GDM1 (cell line): ENCODE results near the gene TEX264.
"Not testable (repeated sequence)": the region's sequence is repeated elsewhere in the genome, so short reads cannot be mapped to it uniquely, and the experiment has no call there.

ENCODE experiments used
- DNase-seq: peaks from one replicate; lab custom pipeline; 2025; lab: John Stamatoyannopoulos, UW

Gene TEX264

DNA sequence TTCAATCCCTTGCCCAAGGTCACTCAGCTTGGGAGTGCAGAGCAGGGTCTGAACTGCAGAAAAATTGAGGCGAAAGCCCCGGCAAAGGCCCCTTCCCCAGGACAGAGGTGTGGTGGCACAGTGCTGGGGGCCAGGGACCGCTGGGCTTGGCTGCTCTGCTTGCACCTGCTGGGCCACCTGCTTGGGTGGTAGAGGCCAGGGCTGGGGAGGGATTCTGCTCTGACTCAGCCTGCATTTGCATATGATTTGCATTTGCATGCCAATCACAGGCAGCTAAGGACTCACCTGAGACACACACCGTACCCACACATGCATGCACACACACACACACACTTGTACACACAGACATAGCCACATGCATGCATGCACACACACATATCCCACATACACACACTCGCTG is 45.8 kb downstream of the TEX264 start:
- no peak for DNase-seq

DNA sequence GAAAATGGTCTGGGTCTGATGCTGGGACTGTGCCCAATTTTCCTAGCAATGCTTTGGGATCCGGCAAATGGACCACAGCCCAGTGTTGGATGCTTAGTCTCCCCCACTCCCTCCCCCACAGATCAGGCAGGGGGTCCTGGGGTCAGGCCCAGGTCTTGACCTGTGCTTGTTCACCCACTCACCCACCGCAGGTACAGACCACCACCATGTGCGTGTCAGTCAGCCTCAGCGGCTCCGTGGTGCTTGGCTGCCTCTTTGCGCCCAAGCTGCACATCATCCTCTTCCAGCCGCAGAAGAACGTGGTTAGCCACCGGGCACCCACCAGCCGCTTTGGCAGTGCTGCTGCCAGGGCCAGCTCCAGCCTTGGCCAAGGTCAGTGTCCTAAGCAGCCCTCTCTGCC is 46.4 kb downstream of the TEX264 start:
- no peak for DNase-seq

DNA sequence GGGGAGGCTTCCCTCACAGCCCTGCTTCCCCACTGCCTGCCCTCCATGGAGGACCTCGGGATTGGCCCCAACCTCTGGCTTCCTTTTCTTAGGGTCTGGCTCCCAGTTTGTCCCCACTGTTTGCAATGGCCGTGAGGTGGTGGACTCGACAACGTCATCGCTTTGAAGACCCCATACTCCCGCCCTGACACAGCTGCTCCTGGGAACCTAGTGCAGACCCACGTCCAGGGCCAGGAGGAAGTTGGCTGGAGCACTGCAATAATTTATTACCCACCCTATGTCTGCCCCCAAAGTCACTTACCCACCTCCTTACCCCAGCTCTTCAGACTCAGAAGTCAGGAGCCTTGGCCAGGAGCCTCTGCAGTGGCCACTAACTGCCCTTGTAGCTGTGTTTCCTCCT is 46.9 kb downstream of the TEX264 start:
- no peak for DNase-seq

DNA sequence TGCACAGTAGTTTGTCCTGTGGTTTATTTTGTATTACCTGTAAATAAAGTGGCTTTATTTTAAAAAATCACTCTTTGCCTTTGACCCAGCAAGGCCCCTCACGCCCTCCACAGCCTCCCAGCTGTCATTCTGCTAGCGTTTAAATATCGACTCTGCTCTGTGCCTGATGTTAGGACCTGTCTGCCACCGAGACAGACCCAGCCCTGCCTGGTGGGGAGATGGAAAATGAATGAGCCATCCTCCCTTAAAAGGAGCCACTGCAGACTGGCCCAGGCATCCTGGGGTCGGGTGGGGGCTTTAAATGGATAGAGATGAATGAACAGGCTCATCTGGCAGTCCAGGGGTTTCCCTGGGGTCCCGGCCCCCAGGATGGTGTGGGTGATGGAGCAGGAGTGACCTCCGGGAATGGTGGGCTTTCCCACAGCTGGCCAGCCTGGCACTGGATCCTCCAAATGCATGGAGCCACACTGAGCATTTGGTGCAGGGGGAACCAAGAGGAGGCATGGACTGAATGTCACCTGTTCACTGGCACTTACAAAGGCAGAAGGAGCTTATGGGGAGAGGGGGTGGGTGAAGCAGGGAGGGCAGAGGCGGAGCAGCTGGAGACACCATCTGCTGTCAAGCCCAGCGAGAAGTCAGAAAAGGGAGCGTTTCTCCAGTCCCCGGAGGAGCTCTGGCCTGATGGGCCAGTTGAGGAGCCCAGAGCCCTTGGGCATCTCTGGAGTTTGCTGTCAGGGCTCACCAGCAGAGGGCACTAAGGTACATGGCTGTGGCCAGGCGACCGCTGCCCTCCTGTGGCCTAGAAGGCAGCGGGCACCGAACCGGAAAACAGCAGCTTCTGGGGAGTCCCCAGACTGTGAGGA is 47.7 kb downstream of the TEX264 start:
- DNase-seq = peak; percentile 61

DNA sequence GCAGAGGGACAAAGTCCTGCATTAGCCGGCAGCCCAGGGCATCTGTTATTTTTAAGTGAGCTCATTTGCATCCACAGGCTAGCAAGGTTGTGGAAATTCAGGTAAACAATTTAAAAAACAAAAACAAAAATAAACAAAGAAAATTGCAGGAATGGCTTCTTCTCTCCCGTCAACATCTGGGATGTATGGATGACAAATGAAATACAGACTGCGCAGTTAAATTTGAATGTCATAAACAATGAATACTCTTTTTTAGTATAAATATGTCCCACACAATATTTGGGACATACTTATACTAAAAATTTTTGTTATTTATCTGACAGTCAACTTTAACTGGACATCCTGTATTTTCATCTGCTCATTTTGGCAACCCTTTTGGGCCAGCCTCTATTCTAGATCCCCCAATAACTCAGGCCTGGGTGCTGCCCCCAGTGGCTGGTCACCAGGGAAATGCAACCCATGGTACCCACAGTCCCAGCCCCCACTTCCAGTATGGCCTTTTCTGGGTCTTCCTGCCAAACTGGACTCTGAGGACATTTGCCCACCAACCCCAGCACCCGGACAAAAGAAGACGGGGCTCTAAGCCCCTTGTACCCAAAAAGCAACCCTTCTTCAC is 48.5 kb downstream of the TEX264 start:
- DNase-seq = no peak

DNA sequence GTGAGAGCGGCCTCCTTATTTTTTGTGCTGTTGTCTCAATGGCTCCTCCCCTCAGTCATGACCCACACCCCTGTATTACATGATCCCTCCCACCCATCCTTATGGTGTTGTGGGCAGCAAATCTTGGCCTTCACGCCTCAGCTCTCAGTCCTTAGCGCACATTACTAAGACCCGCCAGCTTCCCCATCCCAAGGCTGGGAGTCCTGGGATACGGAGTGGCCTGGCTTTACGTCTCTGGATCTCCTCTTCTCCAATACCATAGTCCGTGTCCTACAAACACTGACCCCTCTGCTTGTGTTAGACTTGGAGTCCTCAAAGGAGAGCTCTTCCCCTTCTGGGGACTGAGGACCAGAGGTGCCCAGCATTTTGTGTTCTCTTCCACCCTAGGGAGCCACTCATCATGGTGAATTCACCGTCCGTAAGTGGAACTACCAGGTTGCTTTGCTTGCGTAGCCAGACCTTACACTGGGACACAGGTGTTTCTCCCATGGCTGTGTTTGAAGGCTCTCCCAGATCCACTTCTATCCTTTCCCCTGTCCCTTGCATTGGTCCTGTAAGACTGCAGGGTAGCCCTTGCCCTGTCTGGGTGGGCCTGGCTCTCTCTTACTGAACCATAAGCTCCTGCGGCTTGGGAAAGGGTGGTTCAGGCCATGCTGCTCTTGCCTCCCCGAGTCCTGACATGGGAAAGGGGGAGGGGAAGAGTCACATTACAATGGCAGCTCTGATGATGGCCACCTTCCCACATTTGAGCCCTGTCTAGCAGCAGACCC is 49.4 kb downstream of the TEX264 start:
- no peak for DNase-seq

DNA sequence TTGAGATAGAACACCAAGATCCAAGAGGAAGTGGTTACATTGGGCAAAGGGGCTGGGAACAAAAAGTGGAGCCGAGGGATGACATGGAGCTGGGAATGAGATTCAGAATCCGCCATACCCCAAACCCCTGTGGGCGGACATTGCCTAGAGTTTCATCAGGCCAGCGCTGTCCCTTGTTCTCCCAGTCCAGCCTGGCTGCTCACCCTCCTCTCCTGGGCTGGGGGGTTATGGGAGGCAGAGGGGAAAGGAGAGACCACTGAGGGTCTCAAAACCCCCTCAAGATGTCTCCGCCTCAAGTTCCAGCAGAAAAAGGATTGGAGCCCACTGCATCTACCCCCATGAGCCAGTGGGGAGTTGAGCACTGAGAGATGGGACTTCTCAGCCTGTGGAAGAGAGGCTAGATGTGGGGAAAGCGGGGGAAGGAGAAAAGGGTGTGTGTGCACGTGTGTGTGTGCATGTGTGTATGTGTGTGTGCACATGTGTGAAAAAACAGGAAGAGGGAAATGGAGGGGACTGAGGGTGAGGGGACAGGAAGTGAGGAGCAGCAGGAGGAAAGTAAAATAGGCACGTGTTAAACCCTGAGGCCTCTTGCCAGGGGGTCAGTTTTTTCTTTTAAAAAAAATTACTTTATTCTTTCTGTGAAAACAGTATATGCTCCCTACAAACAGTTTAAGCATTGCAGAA is 50.2 kb downstream of the TEX264 start:
- DNase-seq = peak; percentile 26

DNA sequence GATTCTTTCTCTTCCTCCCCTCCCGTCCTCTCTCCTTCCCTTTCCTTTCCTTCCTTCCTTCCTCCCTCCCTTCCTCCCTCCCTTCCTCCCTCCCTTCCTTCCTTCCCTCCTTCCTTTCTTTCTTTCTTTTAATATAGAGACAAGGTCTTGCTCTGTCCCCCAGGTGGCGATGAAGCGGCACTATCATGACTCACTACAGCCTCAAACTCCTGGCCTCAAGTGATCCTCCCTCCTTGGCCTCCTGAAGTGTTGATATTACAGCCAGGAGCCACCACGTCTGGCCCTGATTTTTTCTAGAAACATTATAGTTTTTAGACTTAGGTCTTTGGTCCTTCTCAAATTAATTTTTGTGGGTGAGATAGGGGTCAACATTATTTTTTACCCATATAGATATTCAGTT is 51.3 kb downstream of the TEX264 start:
- no peak for DNase-seq

DNA sequence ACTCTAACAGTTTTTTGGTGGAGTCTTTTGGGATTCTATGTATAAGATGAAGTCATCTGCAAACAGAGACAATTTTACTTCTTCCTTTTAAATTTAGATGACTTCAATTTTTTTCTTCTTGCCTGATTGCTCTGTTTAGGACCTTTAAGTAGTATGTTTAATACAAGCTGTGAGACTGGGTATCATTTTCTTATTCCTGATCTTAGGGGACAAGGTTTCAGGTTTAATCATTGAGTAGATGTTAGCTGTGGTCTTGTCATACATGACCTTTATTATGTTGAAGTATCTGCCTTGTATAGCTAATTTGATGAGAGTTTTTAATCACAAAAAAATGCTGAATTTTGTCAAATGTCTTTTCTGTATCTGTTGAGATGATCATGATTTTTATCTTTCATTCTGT is 56.4 kb downstream of the TEX264 start:
- no peak for DNase-seq

DNA sequence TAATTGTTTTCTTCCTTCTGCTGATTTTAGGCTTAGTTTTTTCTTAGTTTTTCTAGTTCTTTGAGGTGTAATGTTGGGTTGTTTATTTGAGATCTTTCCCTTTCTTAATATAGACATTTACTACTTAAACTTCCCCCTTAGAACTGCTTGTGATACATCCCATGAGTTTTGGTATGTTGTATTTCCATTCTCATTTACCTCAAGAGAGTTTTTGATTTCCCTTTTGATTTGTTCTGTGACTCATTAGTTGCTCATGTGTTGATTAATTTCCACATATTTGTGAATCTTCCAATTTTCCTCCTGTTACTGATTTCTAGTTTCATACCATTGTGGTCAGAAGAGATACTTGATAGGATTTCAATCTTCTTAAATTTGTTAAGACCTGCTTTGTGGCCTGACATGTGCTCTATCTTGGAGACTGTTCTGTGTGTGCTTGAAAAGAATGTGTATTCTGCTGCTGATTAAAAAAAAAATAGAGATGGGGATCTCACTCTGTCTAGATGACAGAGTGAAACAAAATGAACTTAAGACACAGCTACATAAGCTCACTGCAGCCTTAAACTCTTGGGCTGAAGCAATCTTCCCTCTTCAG is 58.1 kb downstream of the TEX264 start:
- DNase-seq = no peak

DNA sequence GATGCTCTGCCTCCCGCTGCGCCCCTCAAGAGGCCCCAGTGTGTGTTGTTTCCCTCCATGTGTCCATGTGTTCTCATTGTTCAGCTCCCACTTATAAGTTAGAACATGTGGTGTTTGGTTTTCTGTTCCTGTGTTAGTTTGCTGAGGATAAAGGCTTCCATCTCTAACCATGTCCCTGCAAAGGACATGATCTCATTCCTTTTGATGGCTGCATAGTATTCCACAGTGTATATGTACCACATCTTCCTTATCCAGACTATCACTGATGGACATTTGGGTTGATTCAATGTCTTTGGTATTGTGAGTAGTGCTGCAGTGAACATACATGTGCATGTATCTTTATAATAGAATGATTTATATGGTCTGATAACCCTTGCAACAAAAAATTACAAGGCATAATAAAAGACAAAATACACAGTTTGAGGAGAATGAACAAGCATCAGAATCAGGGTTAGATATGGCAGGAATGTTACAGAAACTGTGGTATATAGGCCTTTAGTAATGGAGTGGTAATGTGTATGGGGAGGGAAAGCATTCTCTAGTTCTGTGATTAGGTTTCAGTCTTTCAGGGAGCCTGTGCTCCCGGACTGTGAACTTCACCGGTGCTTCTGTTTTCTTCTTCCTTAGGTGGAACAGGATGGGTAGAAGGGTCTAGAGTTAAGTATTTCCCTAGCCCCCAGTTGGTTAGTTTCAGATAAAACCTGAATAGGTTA is 63.0 kb downstream of the TEX264 start:
- DNase-seq = no peak

DNA sequence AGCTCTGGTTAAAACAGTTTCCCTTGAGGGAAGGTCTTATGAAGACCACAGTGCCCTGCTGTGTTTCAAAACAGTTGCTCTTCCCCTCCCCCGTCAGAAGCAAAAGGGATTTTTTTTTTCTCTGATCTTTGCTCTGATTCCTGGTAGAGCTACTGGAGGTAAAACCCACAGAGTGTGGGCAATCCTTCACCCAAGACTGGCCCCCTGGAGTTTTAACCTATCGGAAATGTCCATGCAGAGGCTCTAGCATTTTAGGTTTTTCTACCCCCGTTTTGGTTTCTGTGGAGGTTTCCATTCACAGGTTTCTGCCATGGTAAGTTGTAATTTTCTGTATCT is 63.5 kb downstream of the TEX264 start:
- DNase-seq = no peak

DNA sequence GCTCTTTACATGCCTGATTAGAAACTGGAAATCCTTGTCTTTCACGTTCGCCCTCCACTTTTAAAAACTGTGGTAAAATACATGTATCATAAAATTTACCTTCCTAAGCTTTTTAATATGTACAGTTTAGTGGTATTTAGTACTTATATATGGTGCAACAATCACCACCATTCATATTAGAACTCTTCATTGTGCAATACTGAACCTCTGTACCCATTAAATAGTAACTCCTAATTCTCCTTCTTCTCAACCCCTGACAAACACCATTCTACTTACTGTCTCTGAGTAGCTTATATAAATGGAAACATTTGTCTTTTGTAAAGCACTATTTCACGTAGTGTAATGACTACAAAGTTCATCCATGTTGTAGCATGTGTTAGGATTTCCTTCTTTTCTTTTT is 64.0 kb downstream of the TEX264 start:
- no peak for DNase-seq

DNA sequence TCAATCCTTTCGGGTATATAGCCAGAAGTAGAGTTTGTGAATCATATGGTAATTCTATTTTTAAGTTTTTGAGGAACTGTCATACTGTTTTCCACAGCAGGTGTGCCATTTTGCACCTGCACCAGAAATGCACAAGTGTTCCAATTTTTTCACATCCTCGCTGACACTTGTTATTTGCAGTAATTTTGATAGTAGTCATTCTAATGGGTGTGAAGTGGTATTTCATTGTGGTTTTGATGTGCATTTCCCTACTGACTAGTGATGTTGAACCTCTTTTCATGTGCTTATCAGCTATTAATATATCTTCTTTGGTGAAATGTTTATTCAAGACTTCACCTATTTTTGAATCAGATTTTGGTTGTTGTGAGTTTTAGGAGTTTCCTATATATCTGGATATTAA is 64.9 kb downstream of the TEX264 start:
- no peak for DNase-seq

DNA sequence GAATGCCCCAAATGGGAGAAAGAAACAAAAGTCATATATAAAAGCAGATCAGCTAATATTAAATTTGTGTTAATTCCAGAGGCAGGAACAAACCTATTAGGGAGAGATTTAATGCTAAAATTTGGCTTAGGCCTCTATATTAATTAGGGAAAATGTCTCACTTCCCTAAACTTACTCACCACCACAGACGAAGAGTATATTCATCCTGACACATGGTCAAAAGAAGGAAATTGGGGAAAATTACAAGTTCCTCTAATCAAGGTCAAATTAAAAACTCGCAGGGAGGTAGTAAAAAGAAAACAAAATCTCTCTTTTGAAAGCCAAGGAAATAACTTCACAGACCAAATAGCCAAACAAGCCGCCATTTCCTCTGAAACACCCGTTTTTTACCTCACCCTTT is 68.1 kb downstream of the TEX264 start:
- no peak for DNase-seq

DNA sequence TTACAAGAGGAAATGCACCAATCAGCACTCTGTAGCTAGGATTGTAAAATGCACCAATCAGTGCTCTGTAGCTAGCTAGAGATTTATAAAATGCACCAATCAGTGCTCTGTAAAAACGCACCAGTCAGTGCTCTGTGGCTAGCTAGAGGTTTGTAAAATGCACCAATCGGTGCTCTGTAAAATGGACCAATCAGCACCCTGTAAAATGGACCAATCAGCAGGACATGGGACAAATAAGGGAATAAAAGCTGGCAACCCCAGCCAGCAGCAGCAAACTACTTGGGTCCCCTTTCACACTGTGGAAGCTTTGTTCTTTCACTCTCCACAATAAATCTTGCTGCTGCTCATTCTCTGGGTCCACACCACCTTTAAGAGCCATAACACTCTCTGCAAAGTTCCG is 71.3 kb downstream of the TEX264 start:
- not testable (repeated sequence) for DNase-seq

DNA sequence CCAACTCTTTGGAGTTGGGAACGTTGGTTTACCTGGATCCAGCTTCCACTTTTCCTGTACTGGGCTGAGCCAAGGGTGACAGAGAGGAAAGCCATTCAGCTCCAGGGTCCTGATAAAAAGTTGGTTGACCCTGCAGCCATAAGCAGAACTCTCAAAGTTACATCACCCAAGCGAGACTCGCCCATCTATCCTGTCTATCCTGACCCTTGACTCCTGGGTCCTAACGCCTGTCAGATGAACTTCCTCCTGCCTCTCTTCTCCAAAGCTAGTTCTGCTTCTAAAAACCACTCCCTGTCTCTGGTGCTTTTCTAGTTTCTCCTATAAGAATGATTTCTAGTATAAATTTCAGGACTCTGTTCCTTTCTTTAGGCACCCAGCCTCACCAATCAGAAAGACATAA is 71.9 kb downstream of the TEX264 start:
- DNase-seq = peak; percentile 3

DNA sequence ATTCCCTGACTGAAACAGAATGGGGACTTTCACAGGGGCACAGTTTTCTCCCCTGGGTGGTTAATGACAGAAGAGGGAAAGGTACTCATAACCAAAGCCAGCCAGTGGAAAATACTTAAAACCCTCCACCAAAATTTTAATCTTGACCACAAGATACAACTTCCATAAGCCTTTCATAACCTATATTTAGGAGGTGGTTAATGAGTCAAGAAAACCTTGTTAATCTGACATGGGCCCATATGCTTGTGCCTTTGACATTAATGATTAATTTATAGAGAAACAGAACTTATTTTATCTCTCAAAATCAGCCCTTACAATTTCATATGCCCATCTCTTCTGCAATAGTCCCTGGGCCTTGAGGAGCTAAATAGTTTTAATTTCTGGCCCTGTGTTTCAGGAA is 76.8 kb downstream of the TEX264 start:
- no peak for DNase-seq

DNA sequence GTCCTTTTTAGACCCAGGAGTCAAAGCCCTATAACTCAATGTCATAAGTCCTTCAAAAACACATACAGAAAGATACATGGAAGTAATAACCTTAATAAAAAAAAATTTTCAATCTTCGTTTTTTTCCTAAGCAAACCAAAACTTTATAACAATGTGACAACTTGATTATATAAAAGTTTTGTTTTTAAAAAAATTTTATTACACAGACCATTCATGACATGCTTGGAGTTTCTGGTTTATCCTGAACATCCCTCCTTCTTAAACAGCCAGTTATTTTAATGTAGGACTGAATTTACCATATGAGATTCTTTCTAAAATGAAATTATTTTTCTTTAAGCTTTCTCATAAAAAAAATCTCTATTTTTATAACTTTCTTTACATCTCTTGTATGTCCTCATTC is 77.3 kb downstream of the TEX264 start:
- DNase-seq = no peak

DNA sequence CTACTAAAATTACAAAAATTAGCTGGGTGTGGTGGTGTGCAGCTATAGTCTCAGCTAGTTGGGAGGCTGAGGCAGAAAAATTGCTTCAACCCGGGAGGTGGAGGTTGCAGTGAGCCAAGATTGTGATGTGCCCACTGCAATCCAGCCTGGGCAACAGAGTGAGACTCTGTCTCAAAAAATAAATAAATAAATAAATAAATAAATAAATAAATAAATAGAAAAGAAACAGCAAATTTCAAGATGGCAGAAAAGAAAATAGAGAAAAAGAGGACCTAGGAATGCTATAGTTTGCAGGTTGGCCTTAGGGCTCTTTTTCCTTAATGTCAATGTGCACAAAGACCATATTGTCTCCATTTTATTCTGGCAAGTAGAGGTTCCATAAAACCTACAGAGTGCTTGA is 79.8 kb downstream of the TEX264 start:
- DNase-seq = no peak

DNA sequence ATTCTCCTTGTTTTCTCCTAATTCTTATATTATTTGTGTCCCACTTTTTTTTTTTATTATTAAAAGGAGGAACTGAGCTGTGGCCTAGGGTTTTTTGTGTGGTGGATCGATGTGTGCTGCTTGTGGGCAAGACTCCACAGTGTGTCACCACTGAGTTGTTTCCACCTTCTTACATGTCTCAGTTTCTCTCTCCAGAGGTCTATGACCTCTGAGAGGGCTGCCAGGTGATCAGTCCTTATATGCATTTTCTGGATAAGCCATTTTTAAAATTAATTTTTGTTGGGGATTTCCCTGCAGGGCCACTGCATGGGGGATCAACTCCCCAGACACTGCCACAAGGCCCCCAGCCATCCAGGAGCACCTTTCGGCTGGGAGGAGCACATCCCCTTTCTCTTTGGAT is 80.2 kb downstream of the TEX264 start:
- DNase-seq = no peak
